NCI-H1092 treated with DMSO at 0.1 percent for 48 hours (cell line): ENCODE results near the gene NKAPD1.
A peak's percentile ranks its signal among the peaks of the same experiment; 100 is the strongest.
"Not testable (repeated sequence)": the region's sequence is repeated elsewhere in the genome, so short reads cannot be mapped to it uniquely, and the experiment has no call there.

Source experiments
- DNase-seq: peaks from one replicate; lab custom pipeline; 2025; lab: John Stamatoyannopoulos, UW

Gene NKAPD1, protein sequence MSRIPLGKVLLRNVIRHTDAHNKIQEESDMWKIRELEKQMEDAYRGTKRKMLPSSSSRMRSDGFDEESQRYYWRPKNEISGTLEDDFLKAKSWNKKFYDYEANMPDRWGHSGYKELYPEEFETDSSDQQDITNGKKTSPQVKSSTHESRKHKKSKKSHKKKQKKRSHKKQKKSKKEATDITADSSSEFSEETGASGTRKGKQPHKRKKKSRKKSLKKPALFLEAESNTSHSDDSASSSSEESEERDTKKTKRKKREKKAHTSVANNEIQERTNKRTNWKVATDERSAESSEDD

GRCh38 chr11:112073941-112074811 lies at the start of gene NKAPD1, which contains the start of gene PIH1D2:
Gene NKAPD1 (plus strand): TSS chr11:112074299. CDS start chr11:112075575, 1,276 bp downstream.
Gene PIH1D2 (minus strand): TSS chr11:112074017. CDS start chr11:112073174, 843 bp downstream.
- peak; percentile 90 for DNase-seq

- DNase-seq: peak; percentile 96
Observed at GRCh38 chr11:112024773-112025678, 49.1 kb upstream of the NKAPD1 start, which contains the start of gene DLAT. Gene DLAT (plus strand): TSS chr11:112025408. CDS start chr11:112025473, 65 bp downstream.

- DNase-seq: peak; percentile 23
Observed at GRCh38 chr11:112025707-112026106, 48.4 kb upstream of the NKAPD1 start.

DNA sequence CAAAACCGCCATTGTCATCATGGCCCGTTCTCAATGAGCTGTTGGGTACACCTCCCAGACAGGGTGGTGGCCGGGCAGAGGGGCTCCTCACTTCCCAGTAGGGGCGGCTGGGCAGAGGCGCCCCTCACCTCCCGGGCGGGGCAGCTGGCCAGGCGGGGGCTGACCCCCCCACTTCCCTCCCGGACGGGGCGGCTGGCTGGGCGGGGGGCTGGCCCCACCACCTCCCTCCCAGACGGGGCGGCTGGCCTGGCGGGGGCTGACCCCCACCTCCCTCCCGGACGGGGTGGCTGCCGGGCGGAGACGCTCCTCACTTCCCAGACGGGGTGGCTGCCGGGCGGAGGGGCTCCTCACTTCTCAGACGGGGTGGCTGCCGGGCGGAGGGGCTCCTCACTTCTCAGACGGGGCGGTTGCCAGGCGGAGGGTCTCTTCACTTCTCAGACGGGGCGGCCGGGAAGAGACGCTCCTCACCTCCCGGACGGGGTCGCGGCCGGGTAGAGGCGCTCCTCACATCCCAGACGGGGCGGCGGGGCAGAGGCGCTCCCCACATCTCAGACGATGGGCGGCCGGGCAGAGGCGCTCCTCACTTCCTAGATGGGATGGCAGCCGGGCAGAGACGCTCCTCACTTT lies 47.2 kb upstream of the NKAPD1 start:
- DNase-seq: not testable (repeated sequence)

GRCh38 chr11:112029460-112029859 lies 44.6 kb upstream of the NKAPD1 start:
- no peak for DNase-seq

GRCh38 chr11:112033902-112034301 lies 40.2 kb upstream of the NKAPD1 start:
- DNase-seq: no peak

DNA sequence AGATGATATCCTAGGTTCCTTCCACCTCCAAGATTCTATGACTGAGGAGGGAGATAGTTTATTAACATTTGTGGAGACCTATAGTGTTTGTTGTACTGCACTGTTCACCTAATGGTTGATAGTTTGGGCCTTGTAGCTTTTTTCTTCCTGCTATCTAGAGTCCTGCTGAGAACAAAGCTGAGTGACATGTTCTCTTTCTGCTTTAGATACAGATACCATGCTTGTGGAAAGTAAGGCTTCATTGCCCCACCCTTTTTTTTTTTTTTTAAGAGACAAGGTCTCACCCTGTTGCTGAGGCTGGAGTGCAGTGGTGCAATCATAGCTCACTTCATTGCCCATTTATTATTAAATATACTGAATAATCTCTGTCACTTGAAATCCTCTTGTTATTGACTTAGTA lies 36.6 kb upstream of the NKAPD1 start:
- DNase-seq: no peak

DNA sequence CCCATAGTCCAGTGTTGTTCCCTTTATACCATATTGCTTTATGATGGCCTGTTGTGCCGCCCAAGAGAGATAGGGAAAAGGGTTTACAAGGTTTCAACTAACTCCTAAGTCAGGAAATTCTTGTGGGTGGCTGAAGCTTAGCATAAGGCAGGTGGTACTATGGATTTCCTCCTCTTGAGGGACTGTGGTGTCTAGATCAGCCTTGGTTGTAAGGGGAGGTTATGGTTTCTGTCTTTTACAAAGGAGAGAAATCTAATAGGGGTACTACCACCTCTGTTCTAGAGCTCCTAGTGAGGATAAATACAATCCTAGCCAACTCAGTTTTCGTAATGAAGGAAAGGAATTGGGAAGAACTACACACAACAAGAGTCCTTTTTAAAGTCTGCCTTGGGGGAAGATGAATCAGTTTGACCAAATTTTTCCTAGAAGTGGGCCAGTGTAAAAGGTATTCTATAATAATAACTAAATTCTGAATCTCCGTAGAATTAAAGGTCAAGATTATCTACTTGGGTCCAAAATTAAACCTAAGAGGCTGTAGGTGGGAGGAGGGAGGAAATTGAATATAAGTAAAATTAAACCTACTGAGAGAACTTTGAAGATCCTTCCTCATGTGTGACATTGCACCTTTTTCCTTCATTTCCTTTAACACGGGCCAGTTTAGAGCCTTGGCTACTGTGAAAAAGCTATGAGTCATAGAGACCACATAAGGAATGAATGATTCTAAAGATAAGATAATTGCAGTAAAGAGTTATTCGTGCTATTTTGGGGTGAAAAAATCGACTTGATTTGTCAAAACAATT lies 31.7 kb upstream of the NKAPD1 start:
- DNase-seq: no peak

DNA sequence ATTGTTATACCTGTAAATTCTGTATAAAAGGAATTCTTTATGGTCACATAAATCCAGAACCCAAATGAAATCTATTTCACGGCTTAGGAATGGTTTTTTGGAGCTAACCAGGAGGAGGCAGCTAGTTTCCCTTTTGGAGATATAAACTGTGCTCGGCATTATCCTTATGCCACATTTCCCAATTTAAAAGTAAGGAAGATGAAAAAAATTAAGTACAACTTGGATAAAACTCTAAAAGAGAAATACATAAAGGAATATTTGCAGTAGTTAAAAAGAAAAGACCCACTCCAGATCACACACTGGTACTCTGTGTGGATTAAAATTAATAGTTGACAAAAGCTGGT lies 31.2 kb upstream of the NKAPD1 start:
- no peak for DNase-seq

GRCh38 chr11:112044961-112045360 lies 29.1 kb upstream of the NKAPD1 start:
- DNase-seq: no peak

DNA sequence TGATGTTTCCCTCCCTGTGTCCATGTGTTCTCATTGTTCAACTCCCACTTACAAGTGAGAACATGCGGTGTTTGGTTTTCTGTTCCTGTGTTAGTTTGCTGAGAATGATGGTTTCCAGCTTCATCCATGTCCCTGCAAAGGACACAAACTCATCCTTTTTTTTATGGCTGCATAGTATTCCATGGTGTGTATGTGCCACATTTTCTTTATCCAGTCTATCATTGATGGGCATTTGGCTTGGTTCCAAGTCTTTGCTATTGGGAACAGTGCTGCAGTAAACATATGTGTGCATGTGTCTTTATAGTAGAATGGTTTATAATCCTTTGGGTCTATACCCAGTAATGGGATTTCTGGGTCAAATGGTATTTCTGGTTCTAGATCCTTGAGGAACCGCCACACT lies 27.5 kb upstream of the NKAPD1 start:
- DNase-seq: not testable (repeated sequence)

DNA sequence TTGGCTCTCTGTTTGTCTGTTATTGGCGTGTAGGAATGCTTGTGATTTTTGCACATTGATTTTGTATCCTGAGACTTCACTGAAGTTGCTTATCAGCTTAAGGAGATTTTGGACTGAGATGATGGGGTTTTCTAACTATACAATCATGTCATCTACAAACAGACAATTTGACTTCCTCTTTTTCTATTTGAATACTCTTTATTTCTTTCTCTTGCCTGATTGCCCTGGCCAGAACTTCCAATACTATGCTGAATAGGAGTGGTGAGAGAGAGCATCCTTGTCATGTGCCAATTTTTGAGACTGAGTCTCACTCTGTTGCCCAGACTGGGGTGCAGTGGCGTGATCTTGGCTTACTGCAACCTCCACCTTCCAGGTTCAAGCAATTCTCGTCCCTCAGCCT lies 25.8 kb upstream of the NKAPD1 start:
- not testable (repeated sequence) for DNase-seq

DNA sequence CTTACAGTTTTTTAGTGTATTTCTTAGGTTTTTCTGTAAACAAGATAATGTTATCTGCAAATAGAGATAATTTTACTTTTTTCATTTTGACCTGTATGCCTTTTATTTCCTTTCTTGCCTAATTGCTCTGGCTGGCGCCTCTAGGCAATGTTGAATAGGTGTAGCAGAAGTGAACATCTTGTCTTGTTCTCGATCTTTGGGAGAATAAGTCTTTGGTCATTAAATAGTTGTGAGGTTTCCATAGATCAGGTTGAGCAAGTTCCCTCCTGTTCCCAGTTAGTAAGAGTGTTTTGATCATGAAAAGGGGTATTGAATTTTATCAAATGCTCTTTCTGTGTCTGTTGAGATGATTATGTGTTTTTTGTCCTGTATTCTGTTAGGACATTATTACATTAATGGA lies 24.3 kb upstream of the NKAPD1 start:
- DNase-seq: no peak

- no peak for DNase-seq
Observed at GRCh38 chr11:112050721-112051120, 23.4 kb upstream of the NKAPD1 start.

GRCh38 chr11:112051768-112052167 lies 22.3 kb upstream of the NKAPD1 start:
- DNase-seq: no peak

GRCh38 chr11:112057170-112057569 lies 16.9 kb upstream of the NKAPD1 start:
- no peak for DNase-seq

- DNase-seq: no peak
Observed at GRCh38 chr11:112058103-112058502, 16.0 kb upstream of the NKAPD1 start.

DNA sequence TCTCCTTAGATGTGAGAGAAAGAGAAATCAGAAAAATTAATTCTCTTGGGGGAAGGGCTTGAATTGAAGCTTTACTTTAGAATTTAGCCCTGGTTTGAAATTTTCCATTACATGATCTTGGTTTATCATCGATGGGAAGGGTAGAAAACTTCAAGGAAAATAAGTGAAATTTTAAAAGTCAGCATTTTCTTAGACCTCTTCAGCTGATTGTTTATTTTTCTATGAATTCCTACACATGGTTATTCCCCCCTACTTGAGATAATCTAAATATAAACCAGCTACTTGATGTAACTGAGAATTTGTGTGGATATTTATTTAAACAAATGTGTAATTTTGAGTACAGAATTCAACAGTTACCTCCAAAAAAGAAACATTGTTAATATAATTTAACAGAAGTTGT lies 11.2 kb upstream of the NKAPD1 start:
- no peak for DNase-seq

DNA sequence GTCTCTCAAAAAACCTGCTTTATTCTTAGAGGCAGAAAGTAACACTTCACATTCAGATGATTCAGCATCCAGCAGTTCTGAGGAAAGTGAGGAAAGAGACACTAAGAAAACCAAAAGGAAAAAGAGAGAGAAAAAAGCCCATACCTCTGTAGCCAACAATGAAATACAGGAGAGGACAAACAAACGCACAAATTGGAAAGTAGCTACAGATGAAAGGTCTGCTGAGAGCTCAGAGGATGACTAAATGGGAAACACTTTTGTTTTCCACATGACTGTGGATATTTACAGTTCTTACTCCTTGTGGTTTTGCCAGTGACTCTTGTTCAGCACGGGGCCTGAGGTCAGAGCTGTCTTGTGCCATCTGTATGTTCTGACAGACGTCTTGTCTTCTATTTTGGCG lies 8.6 kb downstream of the NKAPD1 start:
- DNase-seq: no peak

DNA sequence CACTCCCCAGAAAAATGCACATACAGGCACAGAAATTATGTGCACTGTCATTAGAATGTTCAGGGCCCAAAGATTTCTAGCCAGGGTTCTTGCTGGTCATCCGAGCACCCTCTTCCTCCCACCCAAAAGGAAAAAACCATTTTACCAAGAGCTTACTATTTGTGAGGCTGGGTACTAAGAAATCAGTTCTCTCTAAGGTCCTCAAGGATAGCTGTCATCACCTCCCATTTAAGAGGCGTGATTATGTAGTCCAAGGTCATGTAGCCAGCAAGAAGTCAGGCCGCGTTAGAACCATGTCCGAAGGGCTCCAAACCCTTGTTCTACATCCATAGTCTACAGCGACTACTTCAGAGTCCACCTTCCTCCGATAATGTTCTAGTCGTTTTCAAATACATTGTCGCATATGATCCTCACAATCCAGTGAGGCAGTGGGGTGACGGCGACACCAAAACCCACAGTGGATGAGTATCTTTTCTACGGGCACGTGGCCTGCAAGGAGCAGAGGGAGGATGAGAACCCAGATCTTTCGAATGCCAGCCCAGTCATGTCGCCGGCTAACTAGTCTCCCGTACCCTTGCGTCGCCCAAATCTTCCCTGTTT lies 11.8 kb downstream of the NKAPD1 start:
- peak; percentile 37 for DNase-seq
